K562 (cell line): ENCODE measurements around the gene CCT3. TPM values are rescaled to one million over a fixed set of nuclear protein-coding genes. Genes with fewer than 3 reads are reported as not detected.

Source experiments
- ATF6 ChIP-seq: sonication (generic); formaldehyde crosslinking; IDR thresholded peaks from 2 replicates; pipeline ENCODE4 v1.4.0; 2020; ENCODE audit warnings: mild to moderate bottlenecking, missing genetic modification reagents
- CAMTA2 ChIP-seq: fragments of 250-450 bp; sonication (Bioruptor Pico); conservative IDR thresholded peaks from 2 replicates; pipeline ENCODE4 v1.5.1; 2022
- CBX1 ChIP-seq: sonication (generic); IDR thresholded peaks from 2 replicates; pipeline ENCODE4 v1.6.1; 2016; ENCODE audit warnings: antibody characterized with exemption, low read depth, mild to moderate bottlenecking
- DNMT1 ChIP-seq: fragments of 450-650 bp; IDR thresholded peaks from 2 replicates; pipeline ENCODE4 v1.6.1; 2016; ENCODE audit warnings: antibody characterized with exemption, mild to moderate bottlenecking
- FOSL1 ChIP-seq: fragments of 200-800 bp; sonication (Bioruptor generic); conservative IDR thresholded peaks from 2 replicates; pipeline ENCODE4 v1.6.1; 2016; ENCODE audit warnings: missing genetic modification characterization, missing compliant biosample characterization
- KAT7 ChIP-seq: sonication (generic); formaldehyde crosslinking; IDR thresholded peaks from 2 replicates; pipeline ENCODE4 v1.8.0; 2022; ENCODE audit warnings: missing genetic modification reagents, mild to moderate bottlenecking, borderline replicate concordance
- LCOR ChIP-seq: sonication (generic); formaldehyde crosslinking; IDR thresholded peaks from 2 replicates; pipeline ENCODE4 v1.8.0; 2022; ENCODE audit warnings: mild to moderate bottlenecking, missing genetic modification reagents
- MAFF ChIP-seq: IDR thresholded peaks from 2 replicates; pipeline ENCODE4 v1.6.1; 2012; ENCODE audit warnings: low read length, improper control_type of control experiment
- MAZ ChIP-seq, 2 experiments: fragments of 450-650 bp in 1 of 2; sonication (generic) in 1 of 2; formaldehyde crosslinking; IDR thresholded peaks in 1 of 2; conservative IDR thresholded peaks in 1 of 2; 2 replicates each; pipeline versions ENCODE4 v1.4.0 to v1.5.0; 2020; ENCODE audit warnings: mild to moderate bottlenecking in 1 of 2, missing genetic modification reagents in 1 of 2
- NR2C2 ChIP-seq, 2 experiments: fragments of 200-800 bp in 1 of 2; sonication (Bioruptor generic) in 1 of 2; sonication (generic) in 1 of 2; formaldehyde crosslinking in 1 of 2; IDR thresholded peaks; 2 replicates each; pipeline versions ENCODE4 v1.6.1 to v1.8.0; 2016 to 2022; ENCODE audit warnings: mild to moderate bottlenecking in 1 of 2, missing compliant biosample characterization in 1 of 2, missing genetic modification characterization in 1 of 2, missing genetic modification reagents in 1 of 2
- PKNOX1 ChIP-seq: fragments of 450-650 bp; IDR thresholded peaks from 2 replicates; pipeline ENCODE4 v1.6.1; 2016
- RBM25 ChIP-seq: fragments of 200-400 bp; formaldehyde crosslinking; IDR thresholded peaks from 2 replicates; pipeline ENCODE4 v1.6.1; 2018; ENCODE audit warnings: low read length, low read depth, moderate library complexity; ENCODE audit not compliant: severe bottlenecking
- SMAD2 ChIP-seq: fragments of 150-350 bp; IDR thresholded peaks from 2 replicates; pipeline ENCODE4 v1.6.1; 2014; ENCODE audit warnings: low read depth, mild to moderate bottlenecking, low read length
- TAF7 ChIP-seq: fragments of 450-650 bp; IDR thresholded peaks from 2 replicates; pipeline ENCODE4 v1.6.1; 2016; ENCODE audit warnings: missing genetic modification characterization, missing compliant biosample characterization
- TAF9B ChIP-seq: fragments of 450-650 bp; IDR thresholded peaks from 2 replicates; pipeline ENCODE4 v1.6.1; 2018; ENCODE audit warnings: mild to moderate bottlenecking; ENCODE audit not compliant: partially characterized antibody
- ZBTB2 ChIP-seq: fragments of 450-650 bp; IDR thresholded peaks from 2 replicates; pipeline ENCODE4 v1.6.1; 2016; ENCODE audit warnings: antibody characterized with exemption
- ZFP91 ChIP-seq: sonication (generic); formaldehyde crosslinking; IDR thresholded peaks from 2 replicates; pipeline ENCODE4 v1.8.0; 2022; ENCODE audit warnings: mild to moderate bottlenecking, missing genetic modification reagents
- ZHX1 ChIP-seq: fragments of 150-350 bp; conservative IDR thresholded peaks from 2 replicates; pipeline ENCODE4 v1.6.1; 2014; ENCODE audit warnings: low read length
- polyA plus RNA-seq, 8 experiments: library from polyadenylated mRNA; depleted of rRNA in 4 of 8; stranded (reverse) in 5 of 8; unstranded in 3 of 8; fragments of >200 nt; fragmentation: Nextera tagmentation in 2 of 8; fragmentation: Illumina TruSeq in 1 of 8; extraction: Ambion mirVana in 2 of 8; extraction: Trizol in 1 of 8; gene quantifications; 2 replicates each; pipeline versions ENCODE4 v1.2.1 to v1.2.3, GENCODE V29; 2011 to 2014; ENCODE audit warnings: inconsistent platforms in 1 of 8, missing spikeins in 1 of 8
- total RNA-seq, 7 experiments: library from RNA; depleted of rRNA in 6 of 7; stranded (reverse); fragments of >200 nt in 6 of 7; fragmentation: Illumina TruSeq in 2 of 7; extraction: Trizol in 2 of 7; gene quantifications; 2 replicates each; pipeline versions ENCODE4 v1.2.1 to v1.2.3, GENCODE V29; 2011 to 2021; ENCODE audit warnings: low replicate concordance in 1 of 7

The CCT3 gene
- total and polyA plus RNA-seq, 9 of the 15 experiments (the other 6 are each of a cell fraction or from before 2014, with no cell fraction given) = 475 to 1,167 (median 610) TPM

GRCh38 chr1:156282479-156283222, 55.4 kb downstream of the CCT3 start, which contains the start of gene SMG5 (continued):
- TF ChIP-seq ATF6 (CRISPR knock-in tag) (peak; percentile 44), CAMTA2 (CRISPR knock-in tag) (no peak), DNMT1 (no peak), TAF7 (tag) (peak; percentile 94), FOSL1 (tag) (no peak), MAZ (CRISPR knock-in tag; conservative IDR thresholded peaks at IDR 0.05 in 1 of 2, IDR thresholded peaks at IDR 0.05 in 1 of 2) (peak; percentile 84 to 92), RBM25 (peak; percentile 97), CBX1 (peak; percentile 70; the same call in 1 of the 2 replicates), KAT7 (CRISPR knock-in tag) (peak; percentile 98), LCOR (CRISPR knock-in tag) (peak; percentile 97), ZBTB2 (no peak), NR2C2 (CRISPR knock-in tag; IDR thresholded peaks at IDR 0.05) (peak; percentile 89), NR2C2 (tag; IDR thresholded peaks at IDR 0.05) (peak; percentile 83), TAF9B (peak; percentile 93), ZFP91 (CRISPR knock-in tag) (0 out of 2 replicates have a peak, but pooled peaks have one; percentile 57), MAFF (peak; percentile 78; the same call in 1 of the 2 replicates), SMAD2 (peak; percentile 53; the same call in 1 of the 2 replicates), ZHX1 (peak; percentile 99), PKNOX1 (peak; percentile 57; the same call in 1 of the 2 replicates)
